Duodenal mucosa (tissue), 2 donors: Measurements from ENCODE around the gene PFKFB3.
A peak's percentile ranks its signal among the peaks of the same experiment; 100 is the strongest.
"Not testable (repeated sequence)": the region's sequence is repeated elsewhere in the genome, so short reads cannot be mapped to it uniquely, and the experiment has no call there.

Experiments
- H3K27ac ChIP-seq: one replicate; pipeline ENCODE4 v1.7.0; 2013; ENCODE audit warnings: low read depth, low read length
- H3K27me3 ChIP-seq, 2 donors: one replicate each; pipeline ENCODE4 v1.7.0; 2013; ENCODE audit warnings: low read length in 2 of 2, control low read depth in 1 of 2; ENCODE audit not compliant: insufficient read depth in 2 of 2, control insufficient read depth in 1 of 2
- H3K36me3 ChIP-seq, 2 donors: one replicate each; pipeline ENCODE4 v1.7.0; 2013; ENCODE audit warnings: low read length in 2 of 2, control low read depth in 1 of 2; ENCODE audit not compliant: insufficient read depth in 2 of 2, control insufficient read depth in 1 of 2
- H3K4me1 ChIP-seq, 2 donors: one replicate each; pipeline ENCODE4 v1.7.0; 2013; ENCODE audit warnings: low read length in 2 of 2, control low read depth in 1 of 2; ENCODE audit not compliant: insufficient read depth in 2 of 2, control insufficient read depth in 1 of 2
- H3K4me3 ChIP-seq, 2 donors: one replicate each; pipeline ENCODE4 v1.7.0; 2013; ENCODE audit warnings: low read length in 2 of 2, low read depth in 1 of 2
- H3K9ac ChIP-seq, 2 donors: one replicate each; pipeline ENCODE4 v1.7.0; 2013; ENCODE audit warnings: low read length in 2 of 2, low read depth in 1 of 2
- H3K9me3 ChIP-seq, 2 donors: one replicate each; pipeline ENCODE4 v1.7.0; 2013; ENCODE audit warnings: low read length in 2 of 2, control low read depth in 1 of 2; ENCODE audit not compliant: control insufficient read depth in 1 of 2

The PFKFB3 gene

GRCh38 chr10:6200734-6201515 lies 1.8 kb upstream of the PFKFB3 start:
- peak overlapping the region; percentile 68 to 74 for H3K4me3 ChIP-seq
- H3K27ac ChIP-seq: peak overlapping the region; percentile 36
- H3K9me3 ChIP-seq: no peaks in the 10 kb centered on the region
- no peaks in the 10 kb centered on the region for H3K36me3 ChIP-seq
- peaks cover 30% of the 10 kb centered on the region in 2 donors for H3K4me1 ChIP-seq
- H3K9ac ChIP-seq: peak overlapping the region; percentile 18 to 30
- no peaks in the 10 kb centered on the region for H3K27me3 ChIP-seq

- H3K27ac ChIP-seq: no peak overlapping the region
- H3K4me1 ChIP-seq: peaks cover 30% of the 10 kb centered on the region in 2 donors
- H3K9ac ChIP-seq: peak overlapping the region; percentile 21 to 76
These were observed 1.2 kb upstream of the PFKFB3 start for GRCh38 chr10:6201516-6201975.

GRCh38 chr10:6202098-6202683 lies 541 bp upstream of the PFKFB3 start:
- Histone ChIP-seq H3K27me3 (no peaks in the 10 kb centered on the region), H3K9ac (peak overlapping the region; percentile 21 to 76), H3K27ac (no peak overlapping the region), H3K9me3 (no peaks in the 10 kb centered on the region), H3K4me3 (peak overlapping the region; percentile 67 to 71), H3K4me1 (peaks cover 30% of the 10 kb centered on the region in 2 donors), H3K36me3 (no peaks in the 10 kb centered on the region)

More at GRCh38 chr10:6201516-6201975, 1.2 kb upstream of the PFKFB3 start:
- Histone ChIP-seq H3K36me3 (no peaks in the 10 kb centered on the region), H3K9me3 (no peaks in the 10 kb centered on the region), H3K27me3 (no peaks in the 10 kb centered on the region), H3K4me3 (peak overlapping the region; percentile 67 to 71)

DNA sequence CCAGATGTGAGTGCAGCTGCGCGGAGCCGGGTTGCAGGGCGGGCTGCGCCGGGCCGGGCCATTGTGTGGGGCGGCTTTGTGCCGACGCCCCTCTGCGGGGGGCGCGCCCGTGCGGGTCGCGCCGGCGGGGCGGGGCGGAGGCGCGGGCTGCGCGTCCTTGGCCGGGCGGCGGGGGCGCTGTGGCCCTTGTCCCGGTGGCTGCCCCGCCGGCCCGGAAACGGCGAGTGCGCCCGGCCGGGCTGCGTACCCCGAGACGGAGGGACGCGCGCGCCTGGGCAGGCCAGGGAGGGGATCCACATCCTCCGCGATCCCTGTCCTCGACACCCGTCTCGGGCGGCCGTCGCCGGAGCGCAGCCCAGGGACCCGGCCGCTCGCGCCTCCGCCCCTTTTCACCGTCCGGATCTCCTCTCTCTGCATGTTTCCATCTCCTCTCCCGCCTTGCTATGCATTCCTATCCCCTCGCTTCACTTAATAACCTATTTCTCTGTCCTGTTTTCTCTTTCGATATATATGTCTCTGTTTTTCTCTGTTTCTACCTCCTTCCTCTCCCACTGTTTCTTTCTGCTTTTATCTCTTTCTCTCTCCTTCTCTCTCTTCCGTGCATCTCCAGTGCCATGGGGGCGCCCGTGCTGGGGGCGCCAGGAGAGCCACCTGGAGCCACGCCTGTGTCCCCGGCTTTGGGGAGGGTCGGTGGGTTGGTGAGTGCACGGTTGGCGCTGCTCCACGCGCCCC lies 765 bp downstream of the PFKFB3 start:
- Histone ChIP-seq H3K27ac (peak overlapping the region; percentile 83), H3K9ac (peak overlapping the region; percentile 69 to 79), H3K4me1 (peaks cover 30% of the 10 kb centered on the region in 2 donors), H3K4me3 (peak overlapping the region; percentile 86 to 88), H3K9me3 (no peaks in the 10 kb centered on the region), H3K36me3 (no peaks in the 10 kb centered on the region), H3K27me3 (no peaks in the 10 kb centered on the region)

GRCh38 chr10:6204063-6204340 lies 1.3 kb downstream of the PFKFB3 start:
- Histone ChIP-seq H3K9ac (peak overlapping the region; percentile 69 to 79), H3K27me3 (no peaks in the 10 kb centered on the region), H3K9me3 (no peaks in the 10 kb centered on the region), H3K27ac (no peak overlapping the region), H3K4me1 (peaks cover 30% of the 10 kb centered on the region in 2 donors), H3K4me3 (peak overlapping the region; percentile 86 to 88), H3K36me3 (no peaks in the 10 kb centered on the region)

- H3K27ac ChIP-seq: no peak overlapping the region
- no peaks in the 10 kb centered on the region for H3K9me3 ChIP-seq
These were observed 1.8 kb downstream of the PFKFB3 start for GRCh38 chr10:6204341-6205191.

DNA sequence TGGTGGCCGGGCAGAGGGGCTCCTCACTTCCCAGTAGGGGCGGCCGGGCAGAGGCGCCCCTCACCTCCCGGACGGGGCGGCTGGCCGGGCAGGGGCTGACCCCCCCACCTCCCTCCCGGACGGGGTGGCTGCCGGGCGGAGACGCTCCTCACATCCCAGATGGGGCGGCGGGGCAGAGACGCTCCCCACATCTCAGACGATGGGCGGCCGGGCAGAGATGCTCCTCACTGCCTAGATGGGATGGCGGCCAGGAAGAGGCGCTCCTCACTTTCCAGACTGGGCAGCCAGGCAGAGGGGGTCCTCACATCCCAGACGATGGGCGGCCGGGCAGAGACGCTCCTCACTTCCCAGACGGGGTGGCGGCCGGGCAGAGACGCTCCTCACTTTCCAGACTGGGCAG lies 3.8 kb downstream of the PFKFB3 start:
- not testable (repeated sequence) for H3K27ac ChIP-seq, H3K36me3 ChIP-seq, H3K9ac ChIP-seq, H3K4me3 ChIP-seq, H3K27me3 ChIP-seq, H3K9me3 ChIP-seq
- H3K4me1 ChIP-seq: peaks cover 19 to 22% of the 10 kb centered on the region in 2 donors

More at GRCh38 chr10:6204341-6205191, 1.8 kb downstream of the PFKFB3 start:
- H3K27me3 ChIP-seq: no peaks in the 10 kb centered on the region
- H3K4me3 ChIP-seq: peak overlapping the region; percentile 86 to 88
- no peaks in the 10 kb centered on the region for H3K36me3 ChIP-seq
- peaks cover 27 to 30% of the 10 kb centered on the region in 2 donors for H3K4me1 ChIP-seq
- peak overlapping the region in 1 of 2 donors; percentile 79 for H3K9ac ChIP-seq

- H3K4me1 ChIP-seq: peaks cover 10 to 13% of the 10 kb centered on the region in 2 donors
- no peaks in the 10 kb centered on the region for H3K36me3 ChIP-seq
- H3K4me3 ChIP-seq: no peak overlapping the region
- H3K27ac ChIP-seq: no peak overlapping the region
- no peaks in the 10 kb centered on the region for H3K9me3 ChIP-seq
- no peaks in the 10 kb centered on the region for H3K27me3 ChIP-seq
- H3K9ac ChIP-seq: no peak overlapping the region
These were observed 4.9 kb downstream of the PFKFB3 start for GRCh38 chr10:6207658-6208057.

GRCh38 chr10:6208799-6209235 lies 6.1 kb downstream of the PFKFB3 start:
- Histone ChIP-seq H3K9me3 (no peaks in the 10 kb centered on the region), H3K27ac (no peak overlapping the region), H3K9ac (no peak overlapping the region), H3K36me3 (peaks cover 5% of the 10 kb centered on the region in 2 donors), H3K4me3 (no peak overlapping the region), H3K4me1 (peaks cover 10 to 12% of the 10 kb centered on the region in 2 donors), H3K27me3 (no peaks in the 10 kb centered on the region)
